ENCODE results near the gene CORO2B.

Gene CORO2B

GRCh38 chr15:68697711-68698690, 119.2 kb downstream of the CORO2B start:
- no peak for DNase-seq (ENCODE audit: low read depth in 2 of 2)

- no peak for DNase-seq (ENCODE audit: low read depth in 2 of 2)
These were observed 119.9 kb downstream of the CORO2B start for GRCh38 chr15:68698708-68699107.

GRCh38 chr15:68699124-68699880, 120.5 kb downstream of the CORO2B start:
- no peak for DNase-seq (ENCODE audit: low read depth in 2 of 2)

GRCh38 chr15:68699881-68700454, 121.2 kb downstream of the CORO2B start:
- DNase-seq (ENCODE audit: low read depth in 2 of 2), result no peak

GRCh38 chr15:68700455-68701123, 121.8 kb downstream of the CORO2B start:
- no peak for DNase-seq (ENCODE audit: low read depth in 2 of 2)

- DNase-seq (ENCODE audit: low read depth in 2 of 2), result no peak
These were observed 123.1 kb downstream of the CORO2B start for GRCh38 chr15:68701886-68702285.

- no peak for DNase-seq (ENCODE audit: low read depth in 2 of 2)
These were observed 125.8 kb downstream of the CORO2B start for GRCh38 chr15:68704496-68705021.

- DNase-seq (ENCODE audit: low read depth in 2 of 2), result no peak
These were observed 127.5 kb downstream of the CORO2B start for GRCh38 chr15:68706256-68706655.

- DNase-seq (ENCODE audit: low read depth in 2 of 2), result no peak
These were observed 128.1 kb downstream of the CORO2B start for GRCh38 chr15:68706931-68707330.

- no peak for DNase-seq (ENCODE audit: low read depth in 2 of 2)
These were observed 128.6 kb downstream of the CORO2B start for GRCh38 chr15:68707386-68707785.

GRCh38 chr15:68709876-68710275, 131.1 kb downstream of the CORO2B start:
- DNase-seq (ENCODE audit: low read depth in 2 of 2), result no peak

GRCh38 chr15:68710536-68710935, 131.7 kb downstream of the CORO2B start:
- no peak for DNase-seq (ENCODE audit: low read depth in 2 of 2)

- no peak for DNase-seq (ENCODE audit: low read depth in 2 of 2)
These were observed 132.6 kb downstream of the CORO2B start for GRCh38 chr15:68711406-68711805.

GRCh38 chr15:68712886-68713285, 134.1 kb downstream of the CORO2B start:
- no peak for DNase-seq (ENCODE audit: low read depth in 2 of 2)

GRCh38 chr15:68713874-68714273, 135.1 kb downstream of the CORO2B start:
- no peak for DNase-seq (ENCODE audit: low read depth in 2 of 2)

GRCh38 chr15:68715111-68715510, 136.3 kb downstream of the CORO2B start:
- DNase-seq (ENCODE audit: low read depth in 2 of 2), result no peak

- DNase-seq (ENCODE audit: low read depth in 2 of 2), result no peak
These were observed 139.2 kb downstream of the CORO2B start for GRCh38 chr15:68717951-68718350.

GRCh38 chr15:68718468-68718867, 139.7 kb downstream of the CORO2B start:
- DNase-seq (ENCODE audit: low read depth in 2 of 2), result no peak

- DNase-seq (ENCODE audit: low read depth in 2 of 2), result no peak
These were observed 140.3 kb downstream of the CORO2B start for GRCh38 chr15:68719051-68719450.

- DNase-seq (ENCODE audit: low read depth in 2 of 2), result no peak
These were observed 140.9 kb downstream of the CORO2B start for GRCh38 chr15:68719672-68720071.

GRCh38 chr15:68721886-68722285, 143.1 kb downstream of the CORO2B start:
- no peak for DNase-seq (ENCODE audit: low read depth in 2 of 2)

GRCh38 chr15:68725736-68726135, 146.9 kb downstream of the CORO2B start:
- no peak for DNase-seq (ENCODE audit: low read depth in 2 of 2)

Measured in activated CD8-positive, alpha-beta memory T cell treated with anti-CD3 and anti-CD28 coated beads for 4 hours (primary cell).